Calu3 (cell line): Measurements from ENCODE around the gene FBXL7. TPM values are rescaled to one million over a fixed set of nuclear protein-coding genes. Genes with fewer than 3 reads are reported as not detected.

Experiments
- BruUV-seq: library from RNA; stranded (reverse); fragments of 400-500 nt; replicated peaks from 2 replicates; lab custom pipeline; 2021; lab: Mats Ljungman, UMichigan
- CTCF ChIA-PET: fragments of 300-600 bp; sonication (Branson Sonifier 250); formaldehyde crosslinking; loops from one replicate; lab custom pipeline; 2022; ENCODE audit warnings: antibody characterized with exemption; lab: Charles Lee
- DNase-seq: peaks from one replicate; pipeline ENCODE4 v3.0.0; 2022
- H3K27ac Mint-ChIP-seq: one replicate; pipeline ENCODE4 v1.8.0; 2022; ENCODE audit warnings: mixed read lengths; ENCODE audit not compliant: unreplicated experiment
- H3K27me3 Mint-ChIP-seq: one replicate; pipeline ENCODE4 v1.8.0; 2022; ENCODE audit warnings: mixed read lengths; ENCODE audit not compliant: unreplicated experiment
- H3K36me3 Mint-ChIP-seq: one replicate; pipeline ENCODE4 v1.8.0; 2022; ENCODE audit warnings: mild to moderate bottlenecking, moderate library complexity, mixed read lengths; ENCODE audit not compliant: insufficient read depth, unreplicated experiment
- H3K4me1 Mint-ChIP-seq: one replicate; pipeline ENCODE4 v1.8.0; 2022; ENCODE audit warnings: mild to moderate bottlenecking, low read depth, mixed read lengths; ENCODE audit not compliant: unreplicated experiment
- H3K4me3 Mint-ChIP-seq: one replicate; pipeline ENCODE4 v1.8.0; 2022; ENCODE audit warnings: mild to moderate bottlenecking, low read depth, moderate library complexity, mixed read lengths; ENCODE audit not compliant: unreplicated experiment
- H3K9me3 Mint-ChIP-seq: one replicate; pipeline ENCODE4 v1.8.0; 2022; ENCODE audit warnings: low read depth, mixed read lengths; ENCODE audit not compliant: unreplicated experiment
- CTCF ChIP-seq: fragments of 200-600 bp; IDR thresholded peaks from one replicate; pipeline ENCODE4 v1.8.0; 2022; ENCODE audit warnings: antibody characterized with exemption; ENCODE audit not compliant: unreplicated experiment
- intact Hi-C: fragments of 100-400 bp; cut with micrococcal nuclease; formaldehyde crosslinking; loops from one replicate; pipeline ENCODE4 v1.10.0; 2022; ENCODE audit not compliant: unreplicated experiment
- total RNA-seq: library from RNA; stranded (reverse); gene quantifications from 2 replicates; pipeline ENCODE4 v1.2.3, GENCODE V29; 2022

Gene FBXL7
- total RNA-seq, 1 experiment from 2014 or later: not detected

GRCh38 chr5:15627647-15628046, 127.7 kb downstream of the FBXL7 start:
- intact Hi-C loops: no loop called here
- no peaks in the 10 kb centered on the region for H3K4me1 Mint-ChIP-seq
- CTCF ChIA-PET: no interaction called here

GRCh38 chr5:15630441-15630840, 130.5 kb downstream of the FBXL7 start:
- H3K4me3 Mint-ChIP-seq: no peak overlapping the region
- CTCF ChIA-PET: no interaction called here
- BruUV-seq: no TSS peak
- intact Hi-C loops: no loop called here
- H3K27me3 Mint-ChIP-seq: no peaks in the 10 kb centered on the region
- no peak for TF ChIP-seq CTCF
- DNase-seq: no peak
- no peak overlapping the region for H3K27ac Mint-ChIP-seq
- H3K9me3 Mint-ChIP-seq: peaks cover 13% of the 10 kb centered on the region
- no peaks in the 10 kb centered on the region for H3K4me1 Mint-ChIP-seq
- no peaks in the 10 kb centered on the region for H3K36me3 Mint-ChIP-seq

More at GRCh38 chr5:15627647-15628046, 127.7 kb downstream of the FBXL7 start:
- H3K27ac Mint-ChIP-seq: no peak overlapping the region
- no peaks in the 10 kb centered on the region for H3K27me3 Mint-ChIP-seq
- H3K4me3 Mint-ChIP-seq: no peak overlapping the region
- H3K9me3 Mint-ChIP-seq: peaks cover 6% of the 10 kb centered on the region
- no peaks in the 10 kb centered on the region for H3K36me3 Mint-ChIP-seq
- no peak for TF ChIP-seq CTCF
- DNase-seq: no peak
- BruUV-seq: no TSS peak

GRCh38 chr5:15634591-15635288, 134.8 kb downstream of the FBXL7 start:
- no peak for DNase-seq
- no peak overlapping the region for H3K4me3 Mint-ChIP-seq
- CTCF ChIA-PET: no interaction called here
- no peaks in the 10 kb centered on the region for H3K27me3 Mint-ChIP-seq
- TF ChIP-seq CTCF: no peak
- intact Hi-C loops: no loop called here
- H3K36me3 Mint-ChIP-seq: no peaks in the 10 kb centered on the region
- H3K9me3 Mint-ChIP-seq: peaks cover 18% of the 10 kb centered on the region
- no peaks in the 10 kb centered on the region for H3K4me1 Mint-ChIP-seq
- H3K27ac Mint-ChIP-seq: no peak overlapping the region
- no TSS peak for BruUV-seq

- Mint-ChIP-seq H3K4me1 (no peaks in the 10 kb centered on the region), H3K36me3 (no peaks in the 10 kb centered on the region), H3K27ac (no peak overlapping the region), H3K4me3 (no peak overlapping the region), H3K27me3 (no peaks in the 10 kb centered on the region), H3K9me3 (peaks cover 18% of the 10 kb centered on the region)
- intact Hi-C loops: no loop called here
- no peak for DNase-seq
- no TSS peak for BruUV-seq
- CTCF ChIA-PET: no interaction called here
- no peak for TF ChIP-seq CTCF
These were observed 135.3 kb downstream of the FBXL7 start for GRCh38 chr5:15635289-15635616.
